GM21390 (cell line): ENCODE data around the gene CCDC83.
"Not testable (repeated sequence)": the region's sequence is repeated elsewhere in the genome, so short reads cannot be mapped to it uniquely, and the experiment has no call there.

Experiments
- ATAC-seq: cut with Tn5 transposase; IDR thresholded peaks from one replicate; pipeline ENCODE4 v1.9.1; 2021; ENCODE audit not compliant: unreplicated experiment

CCDC83 gene

DNA sequence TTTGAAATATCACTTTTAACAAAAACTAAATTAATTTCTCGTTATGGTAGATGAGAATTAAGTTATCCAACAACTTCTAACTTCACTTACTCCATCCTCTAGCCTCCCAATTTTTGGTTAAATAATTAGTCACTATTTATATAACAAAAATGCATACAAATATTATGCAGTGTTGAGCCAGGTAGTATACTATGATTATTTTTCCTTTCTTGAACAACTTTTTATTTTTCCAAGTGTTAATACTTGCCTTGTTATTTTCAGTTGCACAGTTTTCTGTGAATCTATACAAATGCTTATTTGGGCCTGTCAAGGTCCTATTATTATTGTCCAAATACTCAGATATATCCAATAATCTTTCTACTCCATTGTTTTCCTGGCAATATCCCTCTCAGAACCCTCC is 19.9 kb upstream of the CCDC83 start:
- ATAC-seq = no peak

- ATAC-seq = no peak
These were observed 19.5 kb upstream of the CCDC83 start for GRCh38 chr11:85835729-85836128.

GRCh38 chr11:85840932-85841331 is 14.3 kb upstream of the CCDC83 start:
- ATAC-seq = not testable (repeated sequence)

DNA sequence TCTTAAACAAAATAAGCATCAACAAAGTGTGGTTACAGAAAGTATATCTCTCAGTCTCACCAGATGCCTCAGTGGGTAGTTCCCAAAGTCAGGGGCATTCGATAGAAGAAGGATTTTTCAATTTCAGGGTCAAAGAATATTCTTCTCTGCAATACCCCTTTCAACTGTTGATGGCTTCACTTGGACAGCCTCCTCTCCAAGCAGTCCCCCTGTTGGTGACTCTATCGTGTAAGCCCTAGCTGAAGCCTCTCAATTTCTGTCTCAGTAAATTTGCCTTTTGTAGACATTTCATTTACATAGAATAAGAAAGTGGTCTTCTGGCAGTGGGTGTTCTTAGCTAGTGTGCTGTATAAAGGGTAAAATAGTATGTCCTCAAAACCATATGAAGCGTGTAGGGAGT is 11.3 kb upstream of the CCDC83 start:
- no peak for ATAC-seq

- no peak for ATAC-seq
These were observed 10.6 kb upstream of the CCDC83 start for GRCh38 chr11:85844439-85845123.

GRCh38 chr11:85845124-85845631 is 10.0 kb upstream of the CCDC83 start:
- ATAC-seq = no peak

GRCh38 chr11:85847436-85847835 is 7.7 kb upstream of the CCDC83 start:
- no peak for ATAC-seq

GRCh38 chr11:85848006-85848405 is 7.2 kb upstream of the CCDC83 start:
- ATAC-seq = no peak

DNA sequence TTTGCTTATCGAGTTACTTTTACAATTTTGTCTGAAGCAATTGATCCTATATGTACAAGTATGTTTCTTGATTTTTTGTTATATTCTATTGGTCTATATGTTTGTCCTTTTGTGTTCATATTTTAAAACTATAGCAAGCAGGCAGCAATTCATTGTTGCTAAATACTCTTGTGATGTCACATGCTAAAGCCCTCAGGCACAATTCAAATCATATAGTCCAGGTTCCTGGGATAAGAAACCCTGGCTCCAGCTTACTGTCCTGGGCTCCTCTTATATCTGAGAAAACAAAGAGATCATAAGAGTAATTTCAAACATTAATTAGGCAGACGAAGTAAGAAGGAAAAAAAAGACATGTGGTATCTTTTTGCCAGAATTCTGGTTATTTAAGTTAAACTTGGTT is 6.6 kb upstream of the CCDC83 start:
- ATAC-seq = no peak

- not testable (repeated sequence) for ATAC-seq
These were observed 2.4 kb upstream of the CCDC83 start for GRCh38 chr11:85852754-85853153.

DNA sequence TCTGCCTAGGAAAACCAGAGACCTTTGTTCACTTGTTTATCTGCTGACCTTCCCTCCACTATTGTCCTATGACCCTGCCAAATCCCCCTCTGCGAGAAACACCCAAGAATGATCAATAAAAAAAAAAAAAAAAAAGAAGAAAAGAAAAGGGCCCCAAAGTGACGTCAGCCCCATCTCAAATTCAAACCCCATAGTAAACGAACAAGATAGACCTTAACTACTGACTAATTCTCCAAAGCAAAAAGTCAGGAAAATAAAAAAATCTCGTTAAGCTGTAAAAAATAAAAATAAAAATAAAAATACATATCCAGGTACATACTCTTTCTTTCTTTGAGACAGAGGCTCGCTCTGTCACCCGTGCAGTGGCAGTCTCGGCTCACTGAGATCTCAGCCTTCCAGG is 1.6 kb upstream of the CCDC83 start:
- ATAC-seq = not testable (repeated sequence)

- ATAC-seq = no peak
These were observed 999 bp upstream of the CCDC83 start for GRCh38 chr11:85854212-85854556.

DNA sequence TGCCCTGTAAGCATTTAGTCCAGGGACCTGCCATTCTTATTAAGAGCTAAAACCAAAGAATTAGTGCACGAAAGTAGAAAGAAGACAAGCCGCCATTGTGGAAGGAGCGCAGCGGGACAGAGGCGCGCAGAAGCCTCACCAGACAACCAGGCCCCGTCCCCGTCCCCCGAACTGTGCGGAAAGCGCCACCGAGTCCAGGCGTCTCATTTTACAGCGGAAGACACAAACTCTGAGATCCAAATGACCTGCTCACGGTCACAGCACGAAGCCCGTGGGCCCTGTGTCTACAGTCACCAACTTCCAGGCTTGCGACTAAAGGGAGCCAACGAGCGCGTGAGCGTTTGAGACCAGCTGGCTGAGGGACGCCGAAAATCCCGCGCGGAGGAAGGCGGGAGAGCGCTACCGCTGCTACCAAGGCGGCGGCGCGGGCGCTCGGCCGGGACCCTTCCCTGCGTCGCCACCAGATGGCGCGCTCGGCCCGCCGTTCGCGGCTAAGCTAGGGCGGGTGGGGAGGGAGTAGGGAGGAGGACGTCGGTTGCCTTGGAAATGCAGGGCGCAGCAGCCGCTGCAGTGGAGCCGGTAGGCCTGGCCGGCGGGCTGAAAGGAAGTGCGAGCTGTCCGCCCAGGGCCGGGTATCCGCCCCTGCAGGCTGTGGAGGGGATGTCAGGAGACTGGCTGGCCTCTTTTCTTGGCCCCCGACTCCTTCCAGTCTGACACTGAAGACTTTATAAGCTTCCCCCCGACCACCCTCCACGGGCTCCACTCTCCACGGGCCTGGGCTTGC is 434 bp upstream of the CCDC83 start:
- peak; percentile 98 for ATAC-seq

- ATAC-seq = no peak
These were observed 1.9 kb downstream of the CCDC83 start for GRCh38 chr11:85857098-85857497.

- not testable (repeated sequence) for ATAC-seq
These were observed 4.4 kb downstream of the CCDC83 start for GRCh38 chr11:85859541-85859940.

GRCh38 chr11:85863855-85864254 is 8.7 kb downstream of the CCDC83 start:
- ATAC-seq = no peak

DNA sequence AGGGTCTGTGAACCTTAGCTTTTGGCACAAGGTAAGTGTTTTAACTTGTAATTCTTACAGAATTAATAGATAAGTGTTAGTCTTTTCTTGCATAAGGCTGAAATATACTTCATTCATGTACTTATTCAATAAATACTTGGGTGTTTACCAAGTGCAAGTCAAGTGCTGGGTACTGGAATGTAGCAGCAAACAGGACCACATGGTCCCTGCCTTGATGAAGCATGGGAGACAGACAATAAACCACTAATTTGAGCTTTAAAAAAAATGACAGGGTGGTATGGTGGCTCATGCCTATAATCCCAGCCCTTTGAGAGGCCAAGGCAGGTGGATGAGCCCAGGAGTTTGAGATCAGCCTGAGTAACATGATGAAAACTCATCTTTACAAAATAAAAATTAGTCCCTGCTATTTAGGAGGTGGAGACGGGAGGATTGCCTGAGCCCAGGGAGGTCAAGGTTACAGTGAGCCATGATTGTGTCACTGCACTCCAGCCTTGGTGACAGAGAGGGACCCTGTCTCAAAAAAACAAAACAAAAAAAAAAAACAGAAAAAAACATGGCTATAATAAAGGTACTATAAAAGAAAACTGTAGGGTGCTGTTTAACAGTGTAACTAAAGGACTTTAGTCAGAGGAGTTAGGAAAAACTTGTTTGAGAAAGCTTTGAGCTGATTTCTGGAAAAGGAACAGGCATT is 11.1 kb downstream of the CCDC83 start:
- no peak for ATAC-seq

DNA sequence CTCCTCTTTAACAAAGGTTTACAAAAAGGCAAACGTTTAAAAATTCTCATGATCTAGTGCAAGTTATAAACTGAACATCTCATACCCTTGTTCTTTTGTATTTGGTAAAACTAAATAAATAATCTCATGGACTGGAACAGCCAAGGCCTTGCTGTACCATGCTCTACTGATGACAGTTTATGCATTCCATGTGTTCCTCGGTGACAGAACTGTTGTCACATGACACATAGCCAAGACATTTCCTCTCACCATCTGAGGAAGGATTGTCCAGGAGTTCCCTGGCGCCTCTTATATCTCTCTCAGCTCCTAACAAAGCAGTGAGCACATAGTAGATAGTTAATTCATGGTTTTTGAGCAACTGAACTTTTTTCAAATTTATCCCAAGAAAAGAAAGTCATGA is 12.6 kb downstream of the CCDC83 start:
- no peak for ATAC-seq

DNA sequence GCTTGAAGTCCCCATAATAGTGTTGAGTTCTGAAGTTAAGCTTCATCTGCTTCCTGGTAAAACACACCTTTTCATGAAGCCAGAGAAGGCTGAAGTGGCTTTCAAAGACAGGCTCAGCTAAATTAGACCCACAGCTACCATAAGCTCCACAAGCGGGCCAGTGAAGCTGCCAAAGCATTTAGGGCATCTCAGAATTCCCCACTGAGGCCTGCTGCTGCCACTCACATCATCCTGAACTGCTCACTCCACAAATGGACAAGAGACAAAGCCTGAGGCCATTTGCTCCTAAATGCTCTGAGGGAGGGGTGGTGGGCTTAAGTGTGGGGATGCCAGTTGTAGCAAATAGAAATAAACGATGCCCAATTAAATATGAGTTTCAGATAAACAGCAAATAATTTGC is 14.6 kb downstream of the CCDC83 start:
- no peak for ATAC-seq

GRCh38 chr11:85874265-85874664 is 19.1 kb downstream of the CCDC83 start:
- no peak for ATAC-seq

GRCh38 chr11:85875505-85875904 is 20.3 kb downstream of the CCDC83 start:
- ATAC-seq = no peak

DNA sequence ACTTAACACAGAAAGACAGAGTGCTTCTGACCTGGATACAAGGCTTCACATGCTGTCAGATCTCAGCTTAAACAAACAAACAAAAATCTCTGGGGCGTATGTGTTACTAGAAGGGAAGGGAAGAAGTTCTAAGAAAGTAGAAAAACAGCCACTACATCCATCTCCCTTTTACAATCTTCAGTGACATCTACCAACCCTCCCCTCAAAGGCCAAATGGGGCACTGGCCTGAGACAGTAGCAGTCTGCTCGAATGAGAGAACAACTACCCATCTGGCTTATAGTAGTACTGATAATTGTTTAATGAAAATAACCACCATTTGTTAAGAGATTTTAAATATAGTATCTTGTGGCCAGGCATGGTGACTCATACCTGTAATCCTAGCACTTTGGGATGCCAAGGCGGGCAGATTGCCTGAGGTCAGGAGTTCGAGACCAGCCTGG is 29.4 kb downstream of the CCDC83 start:
- no peak for ATAC-seq
